HS-27A (cell line): Measurements from ENCODE around the gene ARL4D.
"Not testable (repeated sequence)": the region's sequence is repeated elsewhere in the genome, so short reads cannot be mapped to it uniquely, and the experiment has no call there.

Experiments
- DNase-seq: peaks from one replicate; pipeline ENCODE4 v3.0.0-alpha.2; 2012; ENCODE audit warnings: low read depth, missing footprints

ARL4D gene, protein sequence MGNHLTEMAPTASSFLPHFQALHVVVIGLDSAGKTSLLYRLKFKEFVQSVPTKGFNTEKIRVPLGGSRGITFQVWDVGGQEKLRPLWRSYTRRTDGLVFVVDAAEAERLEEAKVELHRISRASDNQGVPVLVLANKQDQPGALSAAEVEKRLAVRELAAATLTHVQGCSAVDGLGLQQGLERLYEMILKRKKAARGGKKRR

DNA sequence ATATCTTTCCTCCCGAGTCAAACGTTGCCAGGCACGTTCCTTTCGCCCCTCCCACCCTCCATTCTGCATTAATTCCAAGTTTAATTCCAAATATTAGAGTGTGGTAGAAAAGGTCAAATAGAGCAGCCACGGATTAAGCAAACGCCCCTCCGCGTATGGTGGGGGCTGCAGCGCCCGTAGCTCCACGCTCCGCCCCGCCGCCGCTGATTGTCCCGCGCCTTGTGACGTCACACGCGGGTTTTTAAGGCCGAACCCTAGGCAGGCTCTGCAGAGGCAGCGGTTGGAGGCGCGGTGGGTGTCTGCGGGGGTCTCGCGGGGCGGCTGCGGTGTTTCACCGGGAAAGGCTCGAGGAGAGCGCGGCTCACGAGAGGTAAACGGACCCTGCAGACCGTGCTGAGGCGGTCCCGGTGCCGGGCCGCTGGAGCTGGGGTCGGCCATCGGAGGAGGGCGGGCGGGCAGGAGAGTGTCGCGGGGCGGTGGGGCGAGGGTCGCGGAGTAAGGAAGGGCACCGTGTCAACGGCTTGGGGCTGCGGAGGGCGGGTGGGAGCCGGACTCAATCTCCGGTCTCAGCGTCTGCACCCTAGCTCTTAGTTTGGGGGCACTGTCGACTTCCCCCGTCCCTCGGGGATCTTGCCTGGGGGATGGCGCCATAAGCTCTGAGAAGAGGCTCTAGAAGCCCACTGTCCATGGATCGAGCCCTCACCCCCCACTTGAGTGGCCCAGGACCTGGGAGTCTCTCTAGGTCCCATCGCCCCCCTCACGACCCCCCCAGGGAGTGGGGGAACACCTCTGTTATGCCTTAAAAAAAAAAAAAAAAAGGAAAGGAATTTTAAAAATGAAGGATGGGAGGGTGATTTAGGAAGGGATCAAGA is at the start of gene ARL4D:
TSS of gene ARL4D (plus strand) at position 270 of the 872 bp plus-strand sequence. CDS start 740 bp downstream, outside the sequence.
- DNase-seq = no peak

DNA sequence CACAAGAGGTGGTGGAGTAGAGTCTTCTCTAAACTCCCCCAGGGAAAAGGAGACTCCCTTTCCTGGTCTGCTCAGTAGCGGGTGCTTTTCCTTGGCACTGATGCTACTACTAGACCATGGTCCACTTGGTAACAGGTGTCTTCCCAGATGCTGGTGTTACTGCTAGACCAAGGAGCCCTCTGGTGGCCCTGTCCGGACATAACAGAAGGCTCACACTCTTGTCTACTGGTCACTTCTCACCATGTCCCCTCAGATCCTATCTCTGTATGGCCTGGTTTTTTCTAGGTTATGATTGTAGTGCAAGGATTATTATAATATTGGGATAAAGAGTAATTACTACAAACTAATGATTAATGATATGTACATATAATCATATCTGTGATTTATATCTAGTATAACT is 49.7 kb upstream of the ARL4D start:
- DNase-seq = no peak

DNA sequence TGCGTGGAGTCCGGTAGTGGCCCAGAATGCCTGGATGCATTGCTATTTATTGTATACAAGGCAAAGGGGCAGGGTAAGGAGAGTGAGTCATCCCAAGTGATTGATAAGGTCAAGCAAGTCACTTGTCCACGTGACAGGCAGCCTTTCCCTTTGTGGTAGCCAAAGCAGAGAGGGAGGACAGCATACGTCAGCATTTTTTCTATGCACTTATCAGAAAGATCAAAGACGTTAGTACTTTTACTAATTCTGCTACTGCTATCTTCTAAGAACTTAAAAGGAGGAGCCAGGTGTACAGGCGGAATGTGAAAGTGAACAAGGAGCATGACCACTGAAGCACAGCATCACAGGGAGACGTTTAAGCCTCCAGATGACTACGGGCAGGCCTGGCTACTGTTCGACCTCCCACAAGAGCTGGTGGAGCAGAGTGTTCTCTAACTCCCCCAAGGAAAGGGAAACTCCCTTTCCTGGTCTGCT is 47.9 kb upstream of the ARL4D start:
- DNase-seq = no peak

DNA sequence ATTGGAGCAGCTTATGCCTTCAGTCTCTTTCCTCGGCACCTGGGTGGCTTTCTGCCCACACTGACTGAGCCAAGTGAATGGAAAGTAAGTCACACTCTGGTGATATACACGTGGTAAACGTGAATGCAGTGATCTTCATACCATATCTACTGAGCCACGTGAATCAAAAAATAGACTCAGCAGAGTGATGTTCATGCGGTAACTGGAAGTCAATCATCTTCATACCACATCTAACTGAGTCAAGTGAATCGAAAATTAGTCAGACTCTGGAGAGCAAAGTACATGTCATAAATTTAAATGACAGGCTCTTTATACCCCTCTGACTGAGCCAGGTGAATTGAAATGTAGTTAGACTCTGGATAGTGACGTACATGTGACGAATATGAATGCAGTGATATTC is 47.1 kb upstream of the ARL4D start:
- DNase-seq = no peak

DNA sequence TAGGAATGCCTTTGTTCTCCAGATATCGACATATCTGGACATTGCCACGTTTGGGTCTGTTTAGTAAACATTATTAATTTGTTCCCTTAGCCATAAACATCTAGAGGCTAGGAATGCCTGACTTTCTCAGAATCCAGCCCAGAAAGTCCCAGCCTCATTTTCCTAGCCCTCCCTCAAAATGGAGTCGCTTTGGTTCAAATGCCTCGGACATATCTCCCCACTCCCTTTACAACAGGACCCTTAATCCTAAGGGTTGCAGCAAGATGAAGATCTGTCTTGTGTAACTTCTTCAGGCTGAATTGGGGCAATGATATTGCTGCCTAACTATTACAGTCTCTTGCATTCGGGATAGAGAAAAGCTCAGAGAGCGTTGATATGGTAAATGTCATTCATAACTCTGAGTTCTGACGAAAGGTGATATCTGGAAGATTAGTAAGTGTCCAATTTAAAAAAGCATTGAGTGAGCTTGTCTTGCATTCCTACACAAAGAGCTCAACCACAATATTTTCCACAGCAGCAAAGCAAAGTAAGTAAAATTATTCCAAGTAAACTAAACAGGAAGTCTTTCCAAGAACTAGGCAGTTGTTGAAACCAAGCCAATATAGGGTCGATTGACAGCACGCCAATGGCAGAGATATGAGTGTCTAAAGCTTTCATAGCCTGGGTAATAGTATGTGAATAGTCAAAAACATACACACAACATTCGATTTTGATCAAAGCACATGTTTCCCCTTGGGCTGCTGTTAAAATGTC is 46.0 kb upstream of the ARL4D start:
- DNase-seq = no peak

DNA sequence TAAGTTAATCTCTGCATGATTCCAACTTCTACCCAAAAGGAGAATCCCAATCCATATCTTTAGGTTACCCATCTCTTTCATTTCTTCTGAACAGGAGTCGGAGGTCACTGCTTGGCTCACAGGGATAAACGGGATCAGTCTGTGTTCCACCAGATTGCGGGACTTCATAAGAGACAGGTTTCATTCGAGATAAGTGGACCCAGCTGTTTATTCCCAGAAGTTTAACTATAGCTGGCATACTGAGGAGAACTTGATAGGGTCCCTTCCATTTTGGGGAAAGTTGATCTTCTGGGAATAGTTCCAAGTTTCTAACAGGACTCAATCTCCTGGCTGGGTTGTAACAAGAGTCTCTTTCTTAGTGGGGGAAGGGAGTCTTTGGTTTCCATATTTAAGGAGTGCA is 45.4 kb upstream of the ARL4D start:
- DNase-seq = no peak

DNA sequence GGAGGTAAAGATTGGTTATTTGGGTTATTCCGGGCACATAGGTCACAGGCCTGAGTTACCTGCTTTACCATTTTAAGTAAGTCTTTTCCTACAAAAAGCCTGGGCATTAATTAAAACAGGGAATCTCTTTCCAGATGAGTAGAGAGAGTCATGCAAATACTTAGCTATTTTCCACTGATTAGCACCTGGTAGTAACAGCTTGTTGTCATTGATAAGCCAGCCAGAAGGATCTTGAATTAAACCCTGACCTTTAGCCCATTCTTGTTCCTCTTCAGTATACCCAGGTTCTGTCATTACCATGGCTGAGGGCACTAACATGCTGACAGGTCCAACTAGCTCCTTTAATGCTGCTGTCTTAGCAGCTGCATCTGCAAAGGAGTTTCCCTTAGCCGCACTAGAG is 44.4 kb upstream of the ARL4D start:
- DNase-seq = no peak

DNA sequence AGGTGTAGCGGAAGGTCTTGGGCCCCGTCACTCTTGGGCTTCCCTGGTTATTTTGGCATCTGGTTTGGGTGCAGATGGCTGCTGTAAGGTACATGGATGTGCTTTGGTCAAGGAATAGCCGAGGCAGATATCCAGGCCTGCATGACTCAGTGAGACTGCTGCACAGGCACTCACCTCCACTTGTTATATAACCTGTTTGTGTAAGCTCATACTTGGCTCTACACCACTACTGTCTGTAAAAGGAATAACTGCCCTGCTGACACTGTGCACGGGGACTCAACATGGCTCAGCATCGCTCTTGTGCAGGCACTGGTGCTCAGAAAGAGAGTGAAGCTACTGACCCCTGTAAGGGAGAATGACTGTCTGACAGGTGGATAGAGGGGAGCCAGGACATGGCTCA is 42.3 kb upstream of the ARL4D start:
- no peak for DNase-seq

DNA sequence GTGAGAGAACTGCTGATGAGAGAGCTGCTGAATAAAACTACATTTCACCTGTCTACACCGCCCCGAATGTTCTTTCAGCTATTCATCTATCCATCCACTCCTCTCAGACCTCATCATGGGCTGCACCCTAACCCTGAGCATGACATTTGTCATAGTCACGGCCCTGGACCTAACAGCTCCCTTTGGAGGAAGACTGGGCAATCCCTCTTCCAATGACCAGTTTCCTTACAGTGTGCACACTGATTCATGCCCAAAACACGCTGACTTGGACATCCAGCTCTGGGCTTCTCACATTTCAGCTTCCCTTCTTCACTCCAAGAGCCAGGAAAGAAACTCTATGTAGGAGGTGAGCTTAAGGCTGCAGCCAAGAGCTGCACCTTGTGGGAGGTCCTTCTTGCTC is 41.8 kb upstream of the ARL4D start:
- DNase-seq = peak; percentile 72

DNA sequence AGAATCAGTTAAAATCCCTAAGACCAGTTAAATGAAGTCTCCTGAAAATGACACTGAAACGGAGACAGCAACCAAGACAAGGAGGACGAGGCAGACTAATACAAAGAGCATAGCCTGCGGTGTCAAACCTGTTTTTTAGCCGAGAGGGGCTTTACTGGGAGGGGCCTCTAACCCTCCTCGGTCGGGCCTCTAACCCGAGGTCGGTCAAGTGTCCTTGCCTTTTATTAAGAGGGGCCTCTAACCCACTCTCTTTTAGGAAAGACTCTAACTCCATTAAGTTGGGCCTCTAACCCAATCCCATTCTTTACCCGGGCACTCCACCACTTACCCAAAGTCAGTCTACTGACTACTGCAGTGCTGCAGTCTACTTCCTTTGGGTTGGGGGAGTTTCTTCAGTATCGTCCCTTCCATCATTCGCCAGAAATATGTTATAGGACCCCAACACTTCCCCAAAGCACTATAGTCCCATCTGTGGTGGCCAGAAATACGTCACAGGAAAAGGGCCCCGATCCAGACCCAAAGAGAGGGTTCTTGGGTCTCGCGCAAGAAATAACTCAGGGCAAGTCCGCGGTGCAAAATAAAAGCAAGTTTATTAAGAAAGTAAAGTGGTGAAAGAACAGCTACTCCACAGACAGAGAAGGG is 39.2 kb upstream of the ARL4D start:
- no peak for DNase-seq

DNA sequence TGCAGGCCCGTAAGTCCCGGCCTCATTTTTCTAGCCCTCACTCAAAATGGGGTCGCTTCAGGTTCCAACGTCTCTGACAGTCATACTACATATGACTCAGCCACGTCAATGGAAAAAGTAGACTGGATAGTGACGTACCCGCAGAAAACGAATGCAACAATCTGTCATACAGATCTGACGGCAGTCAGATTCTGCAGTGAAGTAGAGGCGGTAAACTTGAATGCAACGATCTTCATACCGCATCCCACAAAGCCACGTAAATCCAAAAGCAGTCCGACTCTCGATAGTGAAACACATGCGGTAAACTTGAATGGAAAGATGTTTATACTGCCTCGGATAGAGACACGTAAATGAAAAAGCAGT is 38.4 kb upstream of the ARL4D start:
- DNase-seq = no peak

DNA sequence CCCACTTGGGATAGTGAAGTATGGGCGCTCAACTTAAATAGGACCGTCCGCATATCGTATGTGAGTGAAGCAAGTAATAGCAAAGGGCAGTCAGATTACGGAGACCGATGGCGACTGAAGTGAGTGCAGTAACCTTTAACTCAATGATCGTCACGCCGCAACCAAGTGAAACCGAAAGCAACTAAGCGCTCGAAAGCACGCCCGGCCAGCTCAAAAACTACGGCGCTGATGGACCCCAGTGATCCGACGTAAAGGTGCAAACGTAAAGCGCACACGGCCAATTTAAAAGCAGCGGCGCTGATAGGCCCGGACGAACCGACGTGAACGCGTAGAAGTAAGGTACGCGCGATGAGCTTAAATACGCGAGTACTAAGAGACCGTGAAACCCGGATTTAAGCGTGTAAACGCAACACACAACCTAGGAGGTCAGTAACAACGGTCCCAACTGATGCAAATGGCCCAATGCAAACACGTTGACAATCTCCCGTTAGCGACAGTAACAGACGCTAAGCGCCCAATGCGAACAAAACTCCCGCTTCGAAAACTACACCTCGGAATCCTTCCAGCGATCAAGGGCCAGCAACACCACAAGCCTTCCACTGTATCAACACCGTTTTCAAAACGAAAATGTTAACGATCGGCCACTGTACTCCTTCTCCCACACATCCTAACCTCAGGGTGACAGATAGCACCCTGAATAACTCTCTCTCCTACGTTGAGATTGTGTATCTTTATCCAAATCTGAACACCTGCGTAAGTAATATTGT is 37.9 kb upstream of the ARL4D start:
- DNase-seq = peak; percentile 91

DNA sequence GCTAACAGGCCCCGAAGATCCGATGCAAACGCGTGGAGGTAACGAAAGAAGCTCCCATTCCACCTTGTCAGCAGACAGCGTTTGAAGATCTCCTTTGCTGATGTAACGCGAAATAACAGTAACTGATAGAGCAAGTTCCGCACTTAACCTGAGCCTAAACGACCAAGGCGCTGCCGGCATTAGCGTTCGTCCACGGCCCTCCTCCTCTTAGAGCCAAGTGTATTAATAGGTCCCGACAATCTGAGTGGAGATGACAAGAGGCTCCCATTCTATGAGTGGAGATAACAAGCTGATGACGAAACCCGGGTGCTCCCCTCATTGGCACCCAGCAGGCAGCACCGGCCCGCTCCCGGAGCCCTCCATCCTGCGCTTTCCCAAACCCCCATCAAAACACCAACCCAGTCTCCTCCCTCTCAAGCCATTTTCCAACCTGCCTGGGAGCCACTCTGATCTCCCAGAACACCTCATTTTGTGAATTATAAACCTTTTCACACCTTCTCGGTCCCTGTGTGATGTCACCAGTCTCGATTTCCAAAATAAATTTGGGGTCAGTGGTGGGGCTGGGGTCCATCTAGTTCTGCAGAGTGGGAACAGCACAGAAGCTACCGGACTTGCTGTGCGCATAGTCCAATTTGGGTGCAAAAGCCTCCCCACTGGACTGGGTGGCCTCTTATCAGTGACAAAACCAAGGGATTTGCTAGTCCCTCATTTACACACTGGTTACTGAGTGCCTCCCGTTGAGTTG is 35.4 kb upstream of the ARL4D start:
- no peak for DNase-seq

DNA sequence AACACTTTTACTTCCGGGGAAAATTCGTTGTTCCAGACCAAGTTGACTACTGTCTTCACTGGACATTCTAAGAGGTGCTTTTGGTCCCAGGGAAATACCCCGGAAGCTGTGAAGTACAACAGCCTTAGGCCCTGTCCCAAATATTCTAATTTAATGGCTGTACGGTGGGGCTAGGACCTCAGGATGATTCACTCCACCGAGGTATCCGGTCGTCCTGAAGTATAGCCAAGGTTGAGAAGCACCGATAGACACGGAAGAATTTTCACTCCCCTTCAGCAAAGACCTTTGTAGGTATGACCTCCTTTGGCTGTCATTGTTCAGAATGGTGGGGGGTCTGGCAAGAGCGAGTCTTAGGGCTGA is 34.9 kb upstream of the ARL4D start:
- DNase-seq = no peak

DNA sequence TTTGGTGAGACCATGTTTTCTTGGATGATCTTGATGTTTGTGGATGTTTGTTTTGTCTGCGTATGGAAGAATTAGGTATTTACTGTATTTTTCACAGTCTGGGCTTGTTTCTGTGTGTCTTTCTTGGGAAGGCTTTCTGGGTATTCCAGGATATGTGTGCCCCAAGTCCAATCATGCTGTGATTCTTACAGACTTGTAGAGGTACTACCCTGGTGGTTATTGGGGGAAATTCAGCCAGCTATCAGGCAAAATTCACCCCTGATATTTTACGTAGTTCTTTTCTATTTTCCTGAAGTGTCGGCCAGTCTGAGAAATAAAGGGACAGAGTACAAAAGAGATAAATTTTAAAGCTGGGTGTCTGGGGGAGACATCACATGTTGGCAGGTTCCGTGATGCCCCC is 33.4 kb upstream of the ARL4D start:
- no peak for DNase-seq

DNA sequence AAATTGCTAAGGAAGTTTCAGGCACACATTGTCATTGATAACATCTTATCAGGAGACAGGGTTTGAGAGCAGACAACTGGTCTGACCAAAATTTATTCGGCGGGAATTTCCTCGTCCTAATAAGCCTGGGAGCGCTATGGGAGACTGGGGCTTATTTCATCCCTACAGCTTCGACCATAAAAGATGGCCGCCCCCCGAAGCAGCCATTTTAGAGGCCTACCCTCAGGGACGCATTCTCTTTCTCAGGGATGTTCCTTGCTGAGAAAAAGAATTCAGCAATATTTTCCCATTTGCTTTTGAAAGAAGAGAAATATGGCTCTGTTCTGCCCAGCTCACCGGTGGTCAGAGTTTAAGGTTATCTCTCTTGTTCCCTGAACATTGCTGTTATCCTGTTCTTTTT is 32.9 kb upstream of the ARL4D start:
- not testable (repeated sequence) for DNase-seq

DNA sequence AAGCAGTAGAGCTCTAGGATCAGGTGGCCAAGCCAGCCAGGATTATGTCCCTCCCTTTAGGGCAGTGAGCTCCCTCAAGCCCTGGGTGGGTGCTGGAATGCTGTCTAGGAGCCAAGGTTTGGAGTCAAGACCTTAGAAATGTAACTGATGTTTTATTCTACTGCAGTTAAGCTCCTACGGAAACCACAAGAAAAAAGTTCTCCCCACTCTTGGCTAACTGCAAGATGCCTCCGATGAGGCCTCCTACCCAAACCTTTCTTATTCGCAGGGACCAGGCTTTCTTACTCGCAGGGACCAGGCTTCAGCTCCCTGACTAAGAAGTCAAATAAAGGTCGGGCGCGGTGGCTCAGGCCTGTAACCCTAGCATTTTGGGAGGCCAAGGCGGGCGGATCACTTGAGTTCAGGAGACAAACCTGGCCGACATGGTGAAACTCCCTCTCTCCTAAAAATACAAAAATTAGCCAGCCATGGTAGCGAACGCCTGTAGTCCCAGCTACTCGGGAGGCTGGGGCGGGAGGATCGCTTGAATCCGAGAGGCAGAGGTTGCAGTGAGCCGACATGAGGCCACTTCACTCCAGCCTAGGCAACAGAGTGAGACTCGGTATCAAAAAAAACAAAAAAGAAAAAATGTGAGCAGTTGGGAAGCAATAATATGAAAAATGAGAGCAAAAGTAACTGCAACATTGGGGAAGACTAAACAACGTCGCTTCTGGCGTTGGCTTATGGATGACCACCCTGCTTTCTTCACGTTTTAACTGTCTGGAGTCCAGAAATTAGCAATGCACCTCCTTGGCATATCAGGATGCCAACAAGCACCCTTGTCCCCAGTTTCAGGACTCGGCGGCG is 31.7 kb upstream of the ARL4D start:
- DNase-seq = no peak

DNA sequence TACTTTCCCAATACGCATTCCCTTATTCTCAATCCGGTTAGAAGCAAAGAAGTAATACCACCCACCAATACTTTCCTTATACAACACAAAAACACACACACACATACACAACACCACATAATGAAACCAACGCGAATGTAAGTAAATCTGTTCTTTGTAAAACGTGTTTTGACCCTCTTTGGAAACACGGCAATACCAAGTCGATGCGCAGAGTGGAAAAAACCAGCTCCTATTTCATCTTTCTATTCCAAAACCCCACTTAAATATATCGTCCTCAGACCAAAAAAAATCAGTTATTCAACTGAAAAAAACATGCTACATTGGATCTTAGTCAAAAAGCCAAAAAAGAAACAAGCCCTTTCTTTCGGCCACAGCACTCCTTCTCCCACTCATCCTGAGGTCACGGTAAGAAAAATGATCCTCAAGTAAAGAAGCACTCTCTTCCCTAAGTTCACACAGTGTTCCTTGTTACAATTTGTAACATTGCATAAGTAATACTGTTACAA is 31.0 kb upstream of the ARL4D start:
- peak; percentile 82 for DNase-seq

DNA sequence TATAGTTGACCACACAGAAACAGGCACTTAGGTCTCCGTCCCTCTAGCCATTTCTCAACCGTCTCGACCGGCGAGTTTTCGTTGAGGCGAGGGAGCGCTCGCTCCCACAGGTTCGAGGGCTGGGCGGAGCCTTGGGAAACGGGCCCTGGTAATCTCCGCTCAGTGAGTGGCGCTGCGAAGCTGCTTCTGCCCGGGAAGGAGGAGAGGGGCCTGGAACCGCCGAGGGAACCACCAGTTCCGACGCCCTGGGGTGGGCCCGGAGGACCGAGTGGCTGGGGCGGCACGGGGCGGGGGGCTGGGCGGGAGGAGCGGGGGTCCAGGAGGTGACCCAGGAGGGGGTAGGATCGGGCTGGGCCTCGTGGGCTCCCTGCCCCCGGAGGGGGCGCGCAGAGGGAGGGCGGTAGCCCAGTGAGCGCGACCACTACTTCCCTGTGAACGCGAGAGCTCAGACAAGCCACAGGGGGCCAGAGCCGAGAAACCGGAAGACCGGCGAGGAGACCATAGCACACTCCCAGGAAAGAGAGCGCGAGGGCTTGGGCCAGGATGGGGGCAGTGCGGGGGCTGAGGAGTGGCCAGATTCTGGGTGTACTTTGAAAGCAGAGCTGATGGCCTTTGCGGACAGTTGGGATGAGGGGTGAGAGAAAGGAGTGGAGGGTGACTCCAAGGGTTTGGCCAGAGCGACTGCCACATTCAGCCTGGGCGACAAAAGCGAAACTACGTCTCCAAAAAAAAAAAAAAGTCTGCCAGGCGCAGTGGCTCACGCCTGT is 29.9 kb upstream of the ARL4D start:
- DNase-seq = peak; percentile 45
